Measurements from ENCODE around the gene PPARG.

GRCh38 chr3:12437861-12438260 is 149.0 kb downstream of the PPARG start:
- TF ChIP-seq EZH2 (IDR thresholded peaks at IDR 0.05; ENCODE audit: low read depth, unreplicated experiment) (no peak), CTCF (conservative IDR thresholded peaks at IDR 0.05; ENCODE audit: low read depth in 2 of 2) (no peak), POLR2AphosphoS5 (IDR thresholded peaks at IDR 0.05; ENCODE audit: low read depth) (no peak), JUNB (IDR thresholded peaks at IDR 0.05; ENCODE audit: unreplicated experiment) (no peak)
